HG02623 (cell line): ENCODE measurements around the gene COLEC11.
"Not testable (repeated sequence)": the region's sequence is repeated elsewhere in the genome, so short reads cannot be mapped to it uniquely, and the experiment has no call there.

ENCODE experiments used
- ATAC-seq: cut with Tn5 transposase; IDR thresholded peaks from one replicate; pipeline ENCODE4 v1.9.1; 2021; ENCODE audit warnings: moderate library complexity; ENCODE audit not compliant: unreplicated experiment

The COLEC11 gene

DNA sequence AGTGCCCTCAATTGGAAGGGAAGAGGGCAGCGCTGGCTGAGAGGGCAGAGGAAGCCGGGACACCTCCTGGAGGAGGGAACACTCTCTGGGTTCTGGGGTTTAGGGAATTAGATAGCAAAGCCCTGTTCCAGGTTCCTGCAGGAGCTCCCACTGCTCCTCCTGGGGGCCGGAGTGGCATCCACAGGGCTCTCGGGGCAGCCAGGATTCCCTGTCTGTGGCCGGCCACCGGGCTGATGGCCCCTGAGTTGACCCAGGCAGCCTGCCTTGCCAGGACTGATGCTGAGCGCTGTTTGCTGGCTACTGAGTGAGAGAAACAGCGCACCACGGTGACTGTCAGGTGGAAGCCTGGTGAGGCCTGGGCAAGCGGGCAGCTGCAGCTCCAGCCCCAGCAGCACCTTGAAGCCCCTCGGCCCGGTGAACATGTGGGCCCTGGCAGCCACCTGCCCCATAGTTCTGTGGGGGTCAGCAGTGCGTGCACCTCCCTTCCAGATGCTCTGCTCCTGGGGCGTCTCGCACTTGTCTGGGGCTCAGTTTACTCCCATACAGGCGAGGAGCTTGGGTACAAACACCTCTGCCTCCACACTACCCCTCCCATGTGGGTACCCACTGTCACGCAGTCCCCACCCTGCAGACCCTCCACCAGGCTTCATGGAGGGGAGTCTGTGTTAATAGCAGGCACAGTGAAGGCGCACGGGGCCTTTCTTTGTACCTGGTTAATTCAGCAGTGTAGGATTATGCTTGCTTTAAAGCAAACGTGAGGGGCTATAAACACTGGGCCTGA is 55.4 kb downstream of the COLEC11 start:
- no peak for ATAC-seq

DNA sequence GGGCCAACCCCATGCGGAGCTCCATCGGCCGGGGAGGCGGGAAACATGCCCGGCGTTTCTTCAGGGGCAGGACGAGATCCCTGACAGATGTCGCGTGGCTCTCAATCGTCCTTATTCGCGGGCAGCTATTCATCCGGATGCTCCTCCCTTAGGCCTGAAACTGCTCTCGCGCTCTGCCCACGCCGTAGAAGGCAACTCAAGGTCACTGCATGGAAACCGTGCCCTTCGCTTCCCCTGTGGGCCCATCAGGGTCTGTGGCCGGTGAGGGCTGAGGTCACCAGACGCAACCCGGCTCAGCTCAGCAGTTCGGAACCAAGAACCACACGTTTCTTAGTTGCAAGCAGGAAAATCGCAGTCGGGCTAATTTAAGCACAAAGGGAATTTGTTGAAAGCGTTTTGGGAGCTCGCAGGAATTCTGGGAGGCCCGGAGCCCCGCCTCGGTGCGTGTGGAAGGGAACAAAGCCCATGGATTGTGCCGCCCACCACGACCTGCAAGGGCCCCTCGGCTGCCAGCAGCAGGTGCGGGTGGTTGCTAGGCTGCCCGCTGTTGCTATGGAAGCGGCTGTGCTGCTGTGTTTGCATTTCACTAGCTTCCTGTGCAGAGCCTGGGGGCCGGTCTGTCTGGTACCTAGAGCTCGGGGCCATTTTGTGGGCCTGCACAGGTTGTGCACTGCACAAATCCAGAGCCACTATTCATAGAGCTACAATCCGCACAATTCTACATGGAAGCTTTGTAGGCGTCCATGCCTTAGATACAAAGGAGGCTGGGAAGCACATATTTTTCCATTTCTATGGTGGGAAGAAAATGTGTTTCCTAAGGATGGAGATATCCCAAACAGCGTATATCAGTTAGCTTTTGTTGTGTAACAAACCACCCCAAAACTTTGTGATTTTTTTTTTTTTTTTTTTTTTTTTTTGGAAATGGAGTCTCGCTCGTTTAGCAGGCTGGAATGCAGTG is 57.1 kb downstream of the COLEC11 start:
- ATAC-seq: peak; percentile 83

DNA sequence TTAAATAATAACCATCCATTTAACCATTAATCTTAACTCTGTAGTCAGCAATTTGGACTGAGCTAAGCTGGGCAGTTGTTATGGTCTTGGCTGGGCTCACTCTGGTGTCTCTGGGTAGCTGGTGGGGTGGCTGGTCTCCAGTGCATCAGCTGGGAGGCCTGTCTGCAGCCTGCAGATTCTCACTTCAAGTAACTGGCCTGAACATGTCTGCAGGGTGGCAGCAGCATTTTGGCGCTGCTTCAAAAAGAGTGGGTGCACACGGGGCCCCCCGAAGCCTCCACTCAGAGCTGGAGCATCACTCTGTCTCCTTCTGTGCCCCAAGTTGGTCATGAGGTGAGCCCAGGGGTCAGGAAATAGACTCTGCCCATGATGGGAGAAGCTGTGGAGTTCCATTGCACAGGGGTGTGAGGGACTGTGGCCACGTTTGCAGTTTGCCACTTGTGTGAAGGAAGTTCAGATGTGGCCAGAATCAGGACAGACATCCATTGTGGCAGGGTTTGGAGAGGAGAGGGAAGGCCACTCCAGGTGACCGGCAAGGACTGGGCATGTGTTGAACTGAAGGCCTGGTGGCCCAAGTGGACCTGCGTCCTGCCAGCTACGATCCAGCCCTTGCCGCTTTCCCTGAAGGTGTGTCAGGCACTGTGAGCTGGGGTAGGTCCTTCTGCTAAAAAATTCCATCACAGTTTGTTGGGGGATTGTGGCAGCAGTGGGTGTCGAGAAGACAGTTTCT is 58.1 kb downstream of the COLEC11 start:
- ATAC-seq: no peak

DNA sequence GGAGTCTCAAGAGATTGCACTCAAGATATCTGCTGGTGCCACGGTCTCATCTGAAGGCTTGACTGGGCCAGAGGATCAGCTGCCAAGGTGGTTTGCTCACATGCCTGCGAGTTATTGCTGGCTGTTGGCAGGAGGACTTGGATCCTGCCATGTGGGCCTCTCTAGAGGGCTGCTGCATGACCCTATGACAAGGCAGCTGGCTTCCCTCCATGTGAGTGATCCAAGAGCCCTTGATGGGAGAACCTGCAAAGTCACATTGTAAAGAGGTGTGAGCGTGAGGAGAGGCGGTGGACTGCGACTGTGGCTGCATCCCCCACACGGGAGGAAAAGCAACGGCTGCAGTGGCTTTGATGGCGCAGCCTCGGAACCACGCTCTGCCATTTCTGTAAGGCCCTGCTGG is 59.1 kb downstream of the COLEC11 start:
- ATAC-seq: no peak

DNA sequence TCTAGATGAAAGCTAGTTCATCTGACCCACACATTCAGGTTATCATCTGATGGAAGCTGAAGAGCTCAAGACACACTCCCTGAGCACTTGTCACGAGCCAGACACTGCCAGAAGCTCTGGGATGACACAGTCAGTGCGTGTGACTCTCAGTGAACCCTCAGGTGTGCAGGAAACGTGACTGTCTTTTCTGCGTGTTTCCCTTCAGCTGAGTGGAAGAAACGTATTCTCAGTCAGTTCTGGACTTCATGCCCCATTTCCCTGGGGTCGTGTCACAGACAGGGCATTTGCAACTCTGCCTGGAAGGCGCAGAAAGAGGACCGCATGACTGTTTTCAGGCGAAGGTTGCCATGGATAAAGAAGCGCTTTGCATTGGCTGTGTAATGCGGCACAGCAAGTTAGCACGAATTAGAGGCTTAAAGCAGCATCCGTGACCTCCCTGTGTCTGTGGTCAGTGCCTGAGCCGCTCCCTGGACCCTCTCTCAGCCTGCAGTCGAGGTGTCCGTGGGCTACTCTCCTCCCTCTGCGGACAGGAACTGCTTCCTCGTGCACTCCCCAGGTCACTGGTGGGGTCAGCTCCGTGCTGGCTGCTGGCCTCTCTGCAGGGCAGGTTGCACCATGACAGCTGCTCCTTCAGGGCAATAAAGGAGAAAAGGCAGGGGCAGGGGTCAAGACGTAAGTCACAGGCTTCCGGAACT is 59.8 kb downstream of the COLEC11 start:
- ATAC-seq: no peak

DNA sequence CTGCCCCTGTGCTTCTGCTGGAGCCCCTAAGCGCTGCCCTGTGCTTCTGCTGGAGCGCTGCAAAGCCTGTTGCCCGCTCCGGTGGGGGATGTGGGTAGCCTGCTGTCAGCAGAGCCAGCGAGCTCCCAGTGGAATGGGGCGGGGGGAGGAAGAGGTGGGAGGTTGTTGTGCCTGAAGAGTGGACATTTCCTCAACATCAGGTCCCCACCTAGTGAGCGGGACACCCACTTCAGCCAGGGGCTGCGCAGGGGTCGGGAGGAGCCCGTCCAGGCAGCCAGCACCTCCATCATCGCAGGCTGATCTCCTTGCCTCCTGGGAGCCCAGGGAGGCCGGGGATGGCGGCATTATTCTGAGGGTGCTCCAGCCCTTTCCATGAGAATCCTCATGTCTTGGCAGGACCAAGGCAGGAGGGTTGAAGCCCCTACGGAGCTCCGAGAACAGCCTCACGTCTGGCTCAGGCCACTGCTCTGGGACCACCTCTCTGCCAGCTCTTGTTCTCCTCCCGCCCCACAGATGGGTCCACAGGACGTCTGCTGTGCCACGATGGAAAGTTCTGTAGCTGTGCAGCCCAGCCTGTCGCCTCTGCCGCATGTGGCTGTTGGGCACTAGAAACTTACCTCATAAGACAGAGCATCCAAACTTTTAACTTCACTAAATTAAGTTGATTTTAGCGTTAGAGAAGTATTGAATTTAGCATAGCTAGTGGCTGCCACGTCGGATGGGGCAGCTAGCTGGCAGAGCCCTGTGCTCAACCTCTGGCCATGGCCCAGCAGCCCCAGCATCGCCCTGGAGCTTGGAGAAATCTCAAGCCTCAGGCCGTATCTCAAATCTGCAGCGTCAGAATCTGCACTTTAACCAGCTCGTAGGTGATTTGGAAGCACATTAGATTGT is 61.2 kb downstream of the COLEC11 start:
- ATAC-seq: no peak

DNA sequence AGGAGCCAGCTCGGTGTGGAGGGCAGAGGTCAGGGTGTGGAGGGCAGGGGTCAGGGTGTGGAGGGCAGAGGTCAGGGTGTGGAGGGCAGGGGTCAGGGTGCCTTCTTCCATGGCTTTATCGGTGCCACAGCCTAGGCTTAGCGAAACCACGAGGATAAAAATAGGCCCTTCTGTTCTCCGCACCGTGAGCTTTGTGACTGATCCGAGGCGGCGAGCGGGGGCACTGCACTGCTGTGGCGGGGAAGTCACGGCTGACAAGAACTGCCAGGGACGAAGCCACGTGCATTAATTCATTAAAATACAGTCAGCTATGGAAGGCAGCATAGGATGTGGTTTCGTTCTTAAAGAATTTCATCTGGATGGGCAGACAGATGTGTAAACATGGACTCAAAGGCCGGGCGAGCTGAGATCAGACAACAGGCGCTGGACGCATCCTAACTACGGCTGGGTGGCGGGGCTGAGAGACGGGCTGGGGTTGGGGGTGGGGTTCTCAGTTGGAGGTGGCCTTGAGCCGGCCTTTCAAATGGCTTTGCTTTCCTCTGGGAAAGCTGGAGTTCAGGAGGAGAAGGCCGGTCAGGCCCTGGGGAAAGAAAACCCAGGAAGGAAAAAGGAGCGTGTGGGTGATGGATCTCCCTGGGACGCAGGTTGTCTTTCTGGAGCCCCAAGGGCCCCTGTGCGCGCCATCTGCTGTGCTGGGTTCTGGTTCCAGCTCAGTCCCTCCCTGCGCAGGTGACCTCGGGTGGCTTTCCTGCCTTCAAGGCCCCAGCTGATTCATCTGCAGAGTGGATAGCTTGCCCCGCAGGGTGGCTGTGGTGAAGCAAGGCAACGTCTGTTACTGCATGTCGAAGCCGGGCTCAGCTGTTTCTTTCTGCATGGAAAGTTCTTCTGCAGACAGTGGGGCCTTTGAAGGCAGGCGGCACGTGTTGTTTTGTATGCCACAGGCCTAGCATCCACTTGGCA is 62.1 kb downstream of the COLEC11 start:
- no peak for ATAC-seq

DNA sequence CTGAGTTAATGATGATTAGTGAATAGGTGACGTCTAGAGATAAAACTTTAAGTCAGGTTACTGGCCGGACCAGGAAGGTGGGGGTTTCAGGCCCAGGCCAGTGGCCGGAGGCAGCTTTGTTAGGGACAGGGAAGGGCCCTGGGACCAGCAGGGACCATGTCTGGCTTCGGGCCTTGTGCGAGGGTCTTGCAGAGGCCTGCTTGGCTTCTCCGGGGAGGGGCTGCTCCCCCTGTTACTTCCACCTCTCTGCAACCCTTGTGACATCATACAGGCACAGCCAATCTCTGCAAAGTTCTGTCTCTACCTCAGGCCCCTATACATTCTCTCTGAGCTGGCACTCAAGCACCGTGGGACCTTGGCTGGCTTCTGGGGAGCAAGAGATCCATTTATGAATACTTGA is 63.0 kb downstream of the COLEC11 start, which contains the start of gene ALLC:
TSS of gene ALLC (plus strand) at position 320 of the 400 bp plus-strand sequence. CDS start 12,958 bp downstream, outside the sequence.
- no peak for ATAC-seq

DNA sequence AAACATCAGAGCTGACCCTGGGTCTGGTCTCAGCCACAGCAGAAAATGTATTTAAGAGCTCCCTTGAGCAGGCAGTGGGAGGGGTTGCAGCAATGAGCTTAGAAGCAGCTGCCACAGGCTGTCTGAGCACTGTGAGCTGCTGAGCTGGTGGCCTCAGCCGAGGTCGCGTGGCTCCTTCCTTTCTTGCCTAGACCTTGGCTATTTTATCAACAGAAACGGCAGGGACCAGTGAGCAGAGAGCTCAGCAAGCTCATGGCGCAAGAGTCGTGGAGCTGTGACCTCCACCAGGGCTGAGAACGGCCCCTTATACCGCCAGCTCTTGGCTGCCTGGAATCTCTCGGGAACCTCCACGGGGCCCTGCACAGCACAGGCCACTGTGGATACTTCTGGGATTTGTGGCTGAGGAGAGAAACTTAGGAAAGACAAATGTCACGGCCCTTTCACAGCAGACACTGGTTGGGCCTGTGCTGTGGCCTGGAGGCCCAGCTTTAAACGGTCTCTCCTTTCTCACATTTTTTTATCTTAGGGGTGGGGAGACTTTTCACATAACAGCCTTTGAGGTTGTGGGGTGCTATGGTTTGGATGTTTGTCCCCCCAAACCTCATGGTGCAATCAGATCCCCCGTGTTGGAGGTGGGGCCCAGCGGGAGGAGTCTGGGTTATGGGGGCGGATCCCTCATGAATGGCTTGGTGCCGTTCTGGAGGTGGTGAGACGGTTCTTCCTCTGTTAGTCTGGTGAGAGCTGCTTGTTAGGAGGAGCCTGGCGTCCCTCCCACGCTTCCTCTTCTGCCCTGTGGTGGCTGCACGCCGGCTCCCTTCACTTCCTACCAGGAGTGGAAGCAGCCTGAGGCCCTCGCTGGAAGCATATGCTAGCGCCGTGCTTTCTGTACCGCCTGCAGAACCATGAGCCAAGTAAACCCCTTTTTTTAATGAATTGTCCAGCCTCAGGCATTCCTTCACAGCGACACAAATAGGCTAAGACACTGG is 64.8 kb downstream of the COLEC11 start:
- no peak for ATAC-seq

DNA sequence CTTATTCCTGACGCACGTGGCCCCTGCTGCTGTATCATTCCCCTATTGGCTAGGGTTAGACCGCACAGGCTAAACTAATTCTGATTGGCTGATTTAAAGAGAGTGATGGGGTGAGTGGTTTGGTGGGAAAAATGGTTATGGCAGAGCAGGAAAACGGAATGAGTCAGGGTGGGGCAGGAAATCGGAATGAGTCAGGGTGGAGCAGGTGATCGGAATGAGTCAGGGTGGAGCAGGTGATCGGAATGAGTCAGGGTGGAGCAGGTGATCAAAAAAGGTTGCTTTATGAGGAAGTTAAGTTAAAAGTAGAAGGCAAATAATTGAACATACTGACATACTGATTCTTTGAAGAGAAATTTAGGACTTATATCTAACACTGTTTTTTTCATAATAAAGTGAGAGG is 65.7 kb downstream of the COLEC11 start:
- not testable (repeated sequence) for ATAC-seq

DNA sequence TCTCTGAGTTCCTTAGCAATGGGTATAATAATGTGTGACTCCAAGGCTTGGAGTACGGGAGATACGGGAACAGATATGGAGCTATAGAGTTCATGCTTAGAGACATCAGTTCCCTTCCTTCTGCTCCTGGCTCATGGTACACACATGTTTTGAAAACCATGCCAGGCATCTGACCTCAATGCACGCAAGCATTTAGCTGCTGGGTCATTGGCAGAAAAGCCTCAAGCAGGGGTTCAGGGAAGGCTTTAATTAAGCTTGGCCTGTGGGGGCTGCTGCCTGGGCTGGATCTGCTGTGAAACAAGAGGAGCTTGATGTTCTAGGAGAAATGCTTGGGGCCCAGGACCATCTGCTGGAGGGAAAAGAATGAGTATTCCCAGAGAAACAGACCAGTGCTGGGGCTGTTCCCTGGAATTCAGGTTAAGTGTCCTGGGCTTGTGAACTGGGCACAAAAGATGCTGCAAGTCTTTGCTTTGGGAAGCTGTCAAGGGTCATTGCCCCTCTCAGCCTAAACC is 66.3 kb downstream of the COLEC11 start:
- no peak for ATAC-seq

DNA sequence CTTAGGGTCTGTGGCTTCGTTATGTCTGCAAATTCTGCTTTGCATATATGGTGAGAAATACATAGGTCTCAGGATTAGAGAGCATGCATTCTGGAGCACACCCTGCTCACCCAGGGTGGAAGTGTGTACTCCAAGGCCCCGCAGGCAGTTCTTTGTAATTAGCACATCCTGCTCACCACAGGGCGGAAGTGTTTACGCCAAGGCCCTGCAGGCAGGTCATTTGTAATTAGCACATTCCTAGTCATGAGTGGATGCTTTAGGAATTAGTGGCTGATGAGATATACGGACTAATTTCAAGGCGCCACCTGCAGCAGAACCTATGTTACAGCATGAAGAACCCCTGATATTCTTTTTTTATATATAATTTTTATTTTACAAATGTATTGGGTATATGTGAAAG is 67.3 kb downstream of the COLEC11 start:
- no peak for ATAC-seq

DNA sequence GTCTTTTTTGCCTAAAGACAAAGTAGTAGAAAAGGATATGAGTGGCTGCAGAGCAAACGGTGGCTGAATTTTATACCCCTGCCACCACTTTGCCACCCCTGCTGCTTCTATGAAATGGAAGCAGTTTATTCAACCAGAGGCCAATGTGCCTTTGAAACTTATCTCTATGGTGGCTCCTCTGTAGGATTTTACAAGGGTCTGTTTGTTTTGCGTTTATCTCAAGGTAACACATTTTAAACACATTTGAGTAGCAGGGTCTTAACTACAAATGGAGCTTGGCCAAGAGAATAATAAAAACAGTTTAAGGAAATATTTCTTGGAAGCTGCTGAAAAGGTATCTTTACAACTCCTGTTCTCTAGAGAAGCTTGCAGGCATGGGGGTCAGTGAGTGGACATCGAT is 69.2 kb downstream of the COLEC11 start:
- ATAC-seq: no peak

DNA sequence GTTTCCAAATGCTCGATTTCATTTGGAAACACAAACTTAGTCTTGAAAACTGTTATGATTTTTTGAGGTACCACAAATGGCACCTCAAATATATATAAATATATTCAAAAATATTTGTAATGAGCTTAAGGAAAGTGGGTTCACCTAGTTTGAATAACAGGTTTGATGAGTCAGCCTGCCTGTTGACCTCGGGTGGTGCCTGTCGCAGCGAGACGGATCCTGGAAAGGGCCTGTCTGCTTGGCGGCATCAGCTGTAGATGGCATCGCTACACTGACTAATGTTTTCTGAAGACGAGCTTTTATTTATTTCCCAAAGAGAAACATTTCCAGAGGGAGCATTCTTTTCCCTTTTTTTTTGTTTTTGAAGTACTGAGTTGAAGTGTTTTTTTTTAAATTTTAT is 70.0 kb downstream of the COLEC11 start:
- ATAC-seq: no peak

DNA sequence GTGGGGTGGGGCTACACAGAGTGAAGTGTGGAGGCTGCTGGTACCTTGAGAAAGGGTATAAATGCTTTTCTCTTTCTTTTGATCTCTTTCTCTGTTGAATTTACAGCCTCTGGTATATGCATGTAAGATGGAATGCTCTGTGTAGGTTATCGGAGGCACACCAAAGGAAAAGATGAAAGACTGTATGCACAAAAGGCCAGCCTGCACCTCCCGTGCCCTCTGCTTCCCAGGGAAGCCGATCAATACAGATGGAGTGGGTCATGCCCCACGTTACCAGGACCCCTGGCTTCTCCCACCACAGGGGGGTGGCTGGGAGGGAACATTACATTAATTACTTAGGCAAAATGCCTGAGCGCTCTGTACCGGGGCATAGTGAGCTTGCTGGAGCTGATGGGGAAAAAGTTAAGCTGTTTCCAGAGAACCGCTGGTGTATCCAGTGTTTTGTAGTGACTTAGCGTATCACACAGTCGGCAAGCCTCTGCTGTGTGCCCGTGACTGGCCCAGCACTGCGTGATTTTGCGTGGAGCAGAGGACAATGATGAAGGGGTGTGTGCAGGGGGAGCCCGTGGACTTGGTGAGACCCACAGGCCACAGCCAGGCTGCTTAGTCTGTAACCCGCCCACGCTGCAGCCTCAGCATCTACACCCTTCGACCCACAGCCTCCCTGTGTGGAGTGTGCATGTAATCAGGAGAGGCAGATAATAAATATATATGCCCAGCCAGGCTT is 71.1 kb downstream of the COLEC11 start:
- ATAC-seq: no peak

DNA sequence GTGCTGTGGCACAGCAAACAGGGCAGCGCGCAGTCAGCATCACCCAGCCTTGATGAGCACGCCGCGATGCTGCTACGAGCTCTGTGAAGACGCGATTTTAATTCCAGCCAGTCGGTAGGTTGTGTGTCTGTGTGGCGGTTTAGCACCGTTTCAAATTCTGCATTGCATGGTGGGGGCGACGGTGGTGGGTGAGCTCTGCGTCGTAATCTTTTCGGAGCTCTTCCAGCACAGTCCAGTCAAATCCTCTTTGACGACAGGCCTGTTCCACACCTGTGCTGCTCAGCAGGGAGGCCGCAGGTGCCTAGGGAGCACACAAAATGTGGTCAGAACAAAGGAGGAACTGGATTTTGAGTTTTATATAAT is 71.7 kb downstream of the COLEC11 start:
- ATAC-seq: no peak
